Measurements from ENCODE around the gene SNX32.

Gene SNX32

DNA sequence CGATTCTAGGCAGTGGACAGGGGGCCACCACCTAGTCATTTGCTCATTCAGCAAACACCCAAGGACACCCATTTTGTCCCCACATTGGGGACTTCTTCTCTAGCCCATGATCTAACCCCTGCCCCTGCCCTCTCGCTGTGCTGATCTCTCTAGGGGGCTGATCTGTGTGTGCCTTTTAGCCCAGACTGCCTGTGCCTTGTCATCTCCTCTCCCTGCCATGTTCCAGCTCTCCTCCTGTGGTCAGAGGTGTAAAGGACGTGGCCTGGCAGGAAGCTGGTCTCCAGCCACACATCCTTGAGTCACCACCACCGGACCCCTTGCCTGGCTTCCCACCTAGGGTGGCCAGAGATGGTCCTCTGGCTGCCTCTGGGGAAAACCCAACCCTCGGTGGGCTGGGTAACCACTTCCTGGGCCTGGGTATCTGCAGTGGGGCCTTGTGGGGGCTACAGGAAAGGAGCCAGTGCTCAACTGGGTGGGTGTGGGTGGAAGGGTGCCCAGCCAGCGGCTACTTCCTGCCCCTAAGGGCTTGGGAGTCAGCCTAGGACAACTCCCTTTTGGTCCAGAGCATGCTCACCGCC lies 47.2 kb downstream of the SNX32 start:
- Histone ChIP-seq H3K9me2 (replicated peaks; ENCODE audit: low read depth, low read length) (no peaks in the 10 kb centered on the region), H3K9ac (ENCODE audit: low read depth, low read length, poor library complexity, severe bottlenecking) (peak overlapping the region; percentile 65), H3K9me3 (ENCODE audit: insufficient read depth, low read depth, low read length) (no peaks in the 10 kb centered on the region), H3K4me3 (ENCODE audit: low read length, poor library complexity, severe bottlenecking) (peak overlapping the region; percentile 63), H3K4me2 (ENCODE audit: low read depth, low read length, poor library complexity, severe bottlenecking) (peak overlapping the region; percentile 79), H3K36me3 (ENCODE audit: insufficient read depth, low read length) (peaks cover 11% of the 10 kb centered on the region; the same call in 1 of the 2 replicates), H3K4me1 (ENCODE audit: insufficient read depth, low read length, poor library complexity, severe bottlenecking) (peaks cover 44% of the 10 kb centered on the region), H3F3A (ENCODE audit: low read depth) (no peaks in the 10 kb centered on the region), H3K79me2 (ENCODE audit: insufficient read depth, low read length) (peaks cover 18% of the 10 kb centered on the region; the same call in 1 of the 2 replicates), H3K27me3 (ENCODE audit: insufficient read depth, low read length, poor library complexity, severe bottlenecking) (no peaks in the 10 kb centered on the region), H2AFZ (ENCODE audit: low read length) (no peak overlapping the region), H4K20me1 (ENCODE audit: insufficient read depth, low read length, poor library complexity, severe bottlenecking) (peaks cover 6% of the 10 kb centered on the region)
- TF ChIP-seq EZH2phosphoT487 (IDR thresholded peaks at IDR 0.05; ENCODE audit: borderline replicate concordance): no peak
- TF ChIP-seq, protein P1, sequence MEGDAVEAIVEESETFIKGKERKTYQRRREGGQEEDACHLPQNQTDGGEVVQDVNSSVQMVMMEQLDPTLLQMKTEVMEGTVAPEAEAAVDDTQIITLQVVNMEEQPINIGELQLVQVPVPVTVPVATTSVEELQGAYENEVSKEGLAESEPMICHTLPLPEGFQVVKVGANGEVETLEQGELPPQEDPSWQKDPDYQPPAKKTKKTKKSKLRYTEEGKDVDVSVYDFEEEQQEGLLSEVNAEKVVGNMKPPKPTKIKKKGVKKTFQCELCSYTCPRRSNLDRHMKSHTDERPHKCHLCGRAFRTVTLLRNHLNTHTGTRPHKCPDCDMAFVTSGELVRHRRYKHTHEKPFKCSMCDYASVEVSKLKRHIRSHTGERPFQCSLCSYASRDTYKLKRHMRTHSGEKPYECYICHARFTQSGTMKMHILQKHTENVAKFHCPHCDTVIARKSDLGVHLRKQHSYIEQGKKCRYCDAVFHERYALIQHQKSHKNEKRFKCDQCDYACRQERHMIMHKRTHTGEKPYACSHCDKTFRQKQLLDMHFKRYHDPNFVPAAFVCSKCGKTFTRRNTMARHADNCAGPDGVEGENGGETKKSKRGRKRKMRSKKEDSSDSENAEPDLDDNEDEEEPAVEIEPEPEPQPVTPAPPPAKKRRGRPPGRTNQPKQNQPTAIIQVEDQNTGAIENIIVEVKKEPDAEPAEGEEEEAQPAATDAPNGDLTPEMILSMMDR (conservative IDR thresholded peaks at IDR 0.05; ENCODE audit: low read length): no peak

DNA sequence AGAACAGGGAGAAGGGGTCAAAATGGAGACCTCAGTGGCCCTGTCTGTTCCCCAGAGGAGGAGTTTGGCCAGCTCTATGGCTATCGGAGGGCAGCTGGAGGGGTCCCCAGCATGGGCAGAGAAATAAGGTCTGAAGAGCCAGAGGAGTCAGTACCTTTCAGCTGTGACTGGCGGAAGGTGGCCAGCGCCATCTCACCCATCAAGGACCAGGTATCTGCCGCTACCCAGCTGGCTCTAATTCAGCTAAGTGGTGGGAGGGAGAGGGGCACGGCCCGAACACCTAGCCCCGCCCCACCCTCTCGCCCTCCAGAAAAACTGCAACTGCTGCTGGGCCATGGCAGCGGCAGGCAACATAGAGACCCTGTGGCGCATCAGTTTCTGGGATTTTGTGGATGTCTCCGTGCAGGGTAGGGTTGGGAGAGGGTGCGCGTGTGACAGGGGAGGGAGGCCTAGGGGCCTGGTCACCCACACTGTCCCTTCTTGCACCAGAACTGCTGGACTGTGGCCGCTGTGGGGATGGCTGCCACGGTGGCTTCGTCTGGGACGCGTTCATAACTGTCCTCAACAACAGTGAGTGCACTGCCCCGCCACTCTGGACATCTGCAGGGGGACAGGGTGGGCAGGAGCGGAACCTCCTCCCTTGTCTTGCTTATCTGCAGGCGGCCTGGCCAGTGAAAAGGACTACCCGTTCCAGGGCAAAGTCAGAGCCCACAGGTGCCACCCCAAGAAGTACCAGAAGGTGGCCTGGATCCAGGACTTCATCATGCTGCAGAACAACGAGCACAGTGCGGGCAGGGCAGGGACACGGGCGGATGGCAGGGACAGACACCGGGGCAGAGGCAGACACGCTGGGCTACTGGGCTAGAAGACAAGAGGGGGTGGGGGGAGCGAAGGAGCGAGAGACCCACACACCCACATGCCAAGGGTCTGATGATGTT lies 48.6 kb downstream of the SNX32 start:
- Histone ChIP-seq H3K27me3 (ENCODE audit: insufficient read depth, low read length, poor library complexity, severe bottlenecking) (no peaks in the 10 kb centered on the region), H3K4me2 (ENCODE audit: low read depth, low read length, poor library complexity, severe bottlenecking) (peak overlapping the region; percentile 79), H3F3A (ENCODE audit: low read depth) (no peaks in the 10 kb centered on the region), H4K20me1 (ENCODE audit: insufficient read depth, low read length, poor library complexity, severe bottlenecking) (peaks cover 6% of the 10 kb centered on the region), H3K36me3 (ENCODE audit: insufficient read depth, low read length) (peaks cover 11% of the 10 kb centered on the region; the same call in 1 of the 2 replicates), H3K9me2 (replicated peaks; ENCODE audit: low read depth, low read length) (no peaks in the 10 kb centered on the region), H3K79me2 (ENCODE audit: insufficient read depth, low read length) (peaks cover 33% of the 10 kb centered on the region), H3K9ac (ENCODE audit: low read depth, low read length, poor library complexity, severe bottlenecking) (peak overlapping the region; percentile 65), H2AFZ (ENCODE audit: low read length) (no peak overlapping the region), H3K4me1 (ENCODE audit: insufficient read depth, low read length, poor library complexity, severe bottlenecking) (peaks cover 55% of the 10 kb centered on the region), H3K9me3 (ENCODE audit: insufficient read depth, low read depth, low read length) (no peaks in the 10 kb centered on the region), H3K4me3 (ENCODE audit: low read length, poor library complexity, severe bottlenecking) (no peak overlapping the region)
- TF ChIP-seq, protein P1 (conservative IDR thresholded peaks at IDR 0.05; ENCODE audit: low read length): no peak
- TF ChIP-seq EZH2phosphoT487 (IDR thresholded peaks at IDR 0.05; ENCODE audit: borderline replicate concordance): no peak

DNA sequence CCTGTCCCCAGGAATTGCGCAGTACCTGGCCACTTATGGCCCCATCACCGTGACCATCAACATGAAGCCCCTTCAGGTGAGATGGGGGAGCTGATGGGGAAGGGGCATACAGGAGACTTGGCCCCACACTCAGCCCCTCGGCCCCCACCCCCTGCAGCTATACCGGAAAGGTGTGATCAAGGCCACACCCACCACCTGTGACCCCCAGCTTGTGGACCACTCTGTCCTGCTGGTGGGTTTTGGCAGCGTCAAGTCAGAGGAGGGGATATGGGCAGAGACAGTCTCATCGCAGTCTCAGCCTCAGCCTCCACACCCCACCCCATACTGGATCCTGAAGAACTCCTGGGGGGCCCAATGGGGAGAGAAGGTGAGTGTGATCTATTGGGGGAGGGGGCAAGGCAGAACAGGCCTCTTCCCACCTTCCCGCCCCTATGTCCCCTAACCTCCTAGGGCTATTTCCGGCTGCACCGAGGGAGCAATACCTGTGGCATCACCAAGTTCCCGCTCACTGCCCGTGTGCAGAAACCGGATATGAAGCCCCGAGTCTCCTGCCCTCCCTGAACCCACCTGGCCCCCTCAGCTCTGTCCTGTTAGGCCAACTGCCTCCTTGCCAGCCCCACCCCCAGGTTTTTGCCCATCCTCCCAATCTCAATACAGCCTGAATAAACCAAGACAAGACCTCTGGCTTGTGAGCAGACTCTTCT lies 49.4 kb downstream of the SNX32 start:
- Histone ChIP-seq H3K9me2 (replicated peaks; ENCODE audit: low read depth, low read length) (no peaks in the 10 kb centered on the region), H3F3A (ENCODE audit: low read depth) (no peaks in the 10 kb centered on the region), H3K79me2 (ENCODE audit: insufficient read depth, low read length) (peaks cover 41% of the 10 kb centered on the region), H3K4me2 (ENCODE audit: low read depth, low read length, poor library complexity, severe bottlenecking) (no peak overlapping the region), H4K20me1 (ENCODE audit: insufficient read depth, low read length, poor library complexity, severe bottlenecking) (peaks cover 6% of the 10 kb centered on the region), H3K9ac (ENCODE audit: low read depth, low read length, poor library complexity, severe bottlenecking) (no peak overlapping the region), H3K4me1 (ENCODE audit: insufficient read depth, low read length, poor library complexity, severe bottlenecking) (peaks cover 59% of the 10 kb centered on the region), H3K4me3 (ENCODE audit: low read length, poor library complexity, severe bottlenecking) (no peak overlapping the region), H3K27me3 (ENCODE audit: insufficient read depth, low read length, poor library complexity, severe bottlenecking) (no peaks in the 10 kb centered on the region), H3K9me3 (ENCODE audit: insufficient read depth, low read depth, low read length) (no peaks in the 10 kb centered on the region), H3K36me3 (ENCODE audit: insufficient read depth, low read length) (peaks cover 11% of the 10 kb centered on the region; the same call in 1 of the 2 replicates), H2AFZ (ENCODE audit: low read length) (no peak overlapping the region)
- TF ChIP-seq EZH2phosphoT487 (IDR thresholded peaks at IDR 0.05; ENCODE audit: borderline replicate concordance): no peak
- TF ChIP-seq, protein P1 (conservative IDR thresholded peaks at IDR 0.05; ENCODE audit: low read length): no peak
